ENCODE results near the gene PCDHGA8. TPM values are rescaled to one million over a fixed set of nuclear protein-coding genes. Genes with fewer than 3 reads are reported as not detected.

The PCDHGA8 gene
- 0.02 to 0.13 TPM (median 0.07 TPM) in 3 of 5 replicates, not detected in the others for total RNA-seq (2022; extraction: Qiagen RNA extraction; ENCODE audit: low read depth)

DNA sequence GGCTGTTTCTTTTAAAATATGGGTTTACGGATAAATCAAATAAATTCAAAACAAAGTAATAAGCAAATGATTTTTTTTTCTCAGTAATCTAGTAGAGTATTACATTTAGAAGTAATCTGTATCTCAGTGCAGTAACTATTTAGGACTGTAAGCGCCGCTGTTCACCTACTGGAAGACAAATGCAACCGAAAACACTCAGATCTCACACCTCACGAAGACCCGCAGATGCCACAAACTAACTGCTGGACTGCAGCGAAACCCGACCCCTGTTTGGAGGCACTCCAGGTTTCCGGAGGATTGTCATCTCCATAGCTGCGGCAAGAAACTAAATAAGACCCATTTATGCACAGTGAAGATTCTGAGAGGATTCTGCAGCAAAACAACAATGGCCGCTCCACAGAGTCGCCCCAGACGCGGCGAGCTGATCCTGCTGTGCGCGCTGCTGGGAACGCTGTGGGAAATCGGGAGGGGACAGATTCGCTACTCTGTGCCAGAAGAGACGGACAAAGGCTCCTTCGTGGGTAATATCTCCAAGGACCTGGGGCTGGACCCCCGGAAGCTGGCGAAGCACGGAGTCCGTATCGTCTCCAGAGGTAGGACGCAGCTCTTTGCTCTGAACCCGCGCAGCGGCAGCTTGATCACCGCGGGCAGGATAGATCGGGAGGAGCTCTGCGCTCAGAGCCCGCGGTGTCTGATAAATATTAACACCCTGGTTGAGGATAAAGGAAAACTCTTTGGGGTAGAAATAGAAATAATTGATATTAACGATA lies at the start of gene PCDHGA8:
PCDHGA8 (plus strand) TSS at position 205 of the 770 bp plus-strand sequence; CDS start at position 386, 181 bp downstream.

DNA sequence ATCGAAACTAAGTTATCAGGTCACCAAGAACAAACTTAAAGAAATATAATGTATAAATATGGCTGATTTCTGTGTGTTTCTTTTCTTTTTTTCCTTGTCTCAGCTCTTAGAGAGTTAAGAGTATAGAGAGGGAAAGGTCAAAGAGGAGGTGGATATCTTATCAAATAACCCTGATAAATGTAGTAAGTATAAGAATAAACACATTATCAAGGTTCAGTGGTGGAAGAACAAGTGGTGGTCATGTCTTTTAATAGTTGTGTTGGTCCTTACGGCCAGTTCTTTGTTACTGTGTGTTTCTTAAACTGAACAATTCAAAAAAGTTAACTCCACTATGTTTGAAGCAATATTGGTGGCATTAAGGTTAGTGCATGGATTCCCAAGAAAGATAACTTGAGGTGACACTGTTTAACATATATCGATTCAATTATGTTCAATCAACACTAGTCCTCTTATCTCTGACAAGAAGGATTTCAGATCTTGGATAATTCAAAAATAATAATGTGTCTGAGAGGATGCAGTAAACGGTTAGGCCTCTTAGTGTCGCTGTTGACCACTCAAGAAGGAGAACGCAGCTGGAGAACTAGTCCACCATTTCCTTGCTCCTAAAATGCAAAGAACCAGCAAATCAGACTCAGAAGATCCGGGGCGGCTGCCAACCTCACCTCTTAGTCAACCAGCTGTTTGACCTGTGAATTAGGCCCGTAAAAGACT lies 49.0 kb upstream of the PCDHGA8 start, which contains the start of gene PCDHGA3:
PCDHGA3 (plus strand) TSS at position 588 of the 711 bp plus-strand sequence. CDS start 205 bp downstream, outside the sequence.

DNA sequence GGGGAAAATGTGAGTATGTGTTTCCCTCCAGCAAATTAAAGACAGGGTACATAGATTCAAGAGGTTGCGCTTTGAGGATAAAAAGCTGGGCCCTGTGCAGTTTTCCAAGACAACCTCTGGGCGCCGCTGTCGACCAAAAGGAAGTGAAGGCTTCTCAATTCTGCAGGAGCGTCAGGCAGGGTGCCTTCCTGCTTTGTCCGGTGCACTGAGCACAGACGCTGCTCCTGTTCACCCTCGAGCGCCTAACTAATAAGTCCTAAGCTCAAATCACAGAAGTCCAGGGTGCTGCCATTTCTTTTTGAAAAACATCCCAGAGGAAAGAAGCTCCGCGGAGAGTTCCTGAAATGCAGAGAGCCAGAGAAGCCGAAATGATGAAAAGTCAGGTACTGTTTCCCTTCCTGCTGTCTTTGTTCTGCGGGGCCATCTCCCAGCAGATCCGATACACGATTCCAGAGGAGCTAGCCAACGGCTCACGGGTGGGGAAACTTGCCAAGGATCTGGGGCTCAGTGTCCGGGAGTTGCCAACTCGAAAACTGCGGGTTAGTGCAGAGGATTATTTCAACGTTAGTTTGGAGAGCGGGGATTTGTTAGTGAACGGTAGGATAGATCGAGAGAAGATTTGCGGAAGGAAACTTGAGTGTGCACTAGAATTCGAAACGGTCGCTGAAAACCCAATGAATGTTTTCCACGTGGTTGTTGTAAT lies 42.4 kb upstream of the PCDHGA8 start, which contains the start of gene PCDHGB1:
PCDHGB1 (plus strand) TSS at position 183 of the 703 bp plus-strand sequence; CDS start at position 345, 162 bp downstream.

GRCh38 chr5:141354900-141355469 lies 37.4 kb upstream of the PCDHGA8 start, which contains the start of gene PCDHGA4:
Gene PCDHGA4, plus strand, starts transcription at chr5:141355021. Its CDS starts 87 bp downstream, at chr5:141355108.

GRCh38 chr5:141359790-141360426 lies 32.5 kb upstream of the PCDHGA8 start, which contains the start of gene PCDHGB2:
Gene PCDHGB2, plus strand, starts transcription at chr5:141359994. Its CDS starts 142 bp downstream, at chr5:141360136.

GRCh38 chr5:141363952-141364660 lies 28.3 kb upstream of the PCDHGA8 start, which contains the start of gene PCDHGA5:
Gene PCDHGA5, plus strand, starts transcription at chr5:141364162. Its CDS starts 169 bp downstream, at chr5:141364331.

GRCh38 chr5:141369994-141370848 lies 22.2 kb upstream of the PCDHGA8 start, which contains the start of gene PCDHGB3:
Gene PCDHGB3, plus strand, starts transcription at chr5:141370242. Its CDS starts 153 bp downstream, at chr5:141370395.

DNA sequence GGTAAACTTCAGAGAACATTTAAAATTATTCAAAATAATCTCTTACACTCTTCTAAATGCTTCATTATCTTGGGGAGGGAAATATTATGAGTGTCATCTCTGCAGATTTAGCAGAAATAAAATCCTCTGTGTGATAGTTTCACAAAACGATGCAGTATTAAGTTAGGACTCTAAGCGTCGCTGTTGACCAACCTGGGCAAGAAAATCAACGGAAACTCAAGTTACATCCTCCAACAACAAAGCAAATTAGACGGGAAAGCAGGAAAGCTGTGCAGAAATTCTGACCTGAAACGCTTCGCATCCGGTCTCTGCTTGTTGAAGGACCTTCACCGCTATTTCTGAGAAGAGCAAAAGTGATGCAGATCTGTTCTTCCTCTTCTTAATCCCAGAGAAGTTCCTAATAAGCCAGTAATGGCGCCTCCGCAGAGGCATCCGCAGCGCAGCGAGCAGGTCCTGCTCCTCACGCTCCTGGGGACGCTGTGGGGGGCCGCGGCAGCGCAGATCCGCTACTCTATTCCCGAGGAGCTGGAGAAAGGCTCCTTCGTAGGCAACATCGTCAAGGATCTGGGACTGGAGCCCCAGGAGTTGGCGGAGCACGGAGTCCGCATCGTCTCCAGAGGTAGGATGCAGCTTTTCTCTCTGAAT lies 18.6 kb upstream of the PCDHGA8 start, which contains the start of gene PCDHGA6:
PCDHGA6 (plus strand) TSS at position 219 of the 645 bp plus-strand sequence; CDS start at position 412, 193 bp downstream.

DNA sequence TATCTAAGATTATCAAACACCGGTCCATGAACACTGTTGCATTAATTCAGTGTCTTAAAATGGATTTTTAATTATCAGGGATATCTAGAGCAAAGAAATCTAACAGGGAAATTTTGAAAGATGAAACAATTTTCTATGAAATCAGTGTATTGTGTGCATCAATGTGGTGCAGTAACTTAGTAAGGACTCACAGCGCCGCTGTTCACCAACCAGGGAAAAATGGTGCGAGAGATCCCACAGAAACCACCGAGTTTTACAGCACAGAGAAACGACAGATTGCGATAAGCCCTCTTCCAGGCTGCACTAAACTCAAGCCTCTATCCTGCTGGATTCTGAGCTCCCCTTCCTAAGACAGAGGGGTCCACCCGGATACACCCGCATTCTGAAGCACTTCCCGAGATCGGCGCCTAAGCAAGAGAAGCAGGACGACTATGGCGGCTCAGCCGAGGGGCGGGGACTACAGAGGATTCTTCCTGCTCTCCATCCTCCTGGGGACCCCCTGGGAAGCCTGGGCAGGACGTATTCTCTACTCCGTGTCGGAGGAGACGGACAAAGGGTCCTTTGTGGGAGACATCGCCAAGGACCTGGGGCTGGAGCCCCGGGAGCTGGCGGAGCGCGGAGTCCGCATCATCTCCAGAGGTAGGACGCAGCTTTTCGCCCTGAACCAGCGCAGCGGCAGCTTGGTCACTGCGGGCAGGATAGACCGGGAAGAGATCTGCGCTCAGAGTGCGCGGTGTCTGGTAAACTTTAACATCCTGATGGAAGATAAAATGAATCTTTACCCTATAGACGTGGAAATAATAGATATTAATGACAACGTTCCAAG lies 9.8 kb upstream of the PCDHGA8 start, which contains the start of gene PCDHGA7:
PCDHGA7 (plus strand) TSS at position 274 of the 826 bp plus-strand sequence; CDS start at position 432, 158 bp downstream.

GRCh38 chr5:141387557-141388311 lies 4.7 kb upstream of the PCDHGA8 start, which contains the start of gene PCDHGB4:
Gene PCDHGB4, plus strand, starts transcription at chr5:141387698. Its CDS starts 187 bp downstream, at chr5:141387885.

DNA sequence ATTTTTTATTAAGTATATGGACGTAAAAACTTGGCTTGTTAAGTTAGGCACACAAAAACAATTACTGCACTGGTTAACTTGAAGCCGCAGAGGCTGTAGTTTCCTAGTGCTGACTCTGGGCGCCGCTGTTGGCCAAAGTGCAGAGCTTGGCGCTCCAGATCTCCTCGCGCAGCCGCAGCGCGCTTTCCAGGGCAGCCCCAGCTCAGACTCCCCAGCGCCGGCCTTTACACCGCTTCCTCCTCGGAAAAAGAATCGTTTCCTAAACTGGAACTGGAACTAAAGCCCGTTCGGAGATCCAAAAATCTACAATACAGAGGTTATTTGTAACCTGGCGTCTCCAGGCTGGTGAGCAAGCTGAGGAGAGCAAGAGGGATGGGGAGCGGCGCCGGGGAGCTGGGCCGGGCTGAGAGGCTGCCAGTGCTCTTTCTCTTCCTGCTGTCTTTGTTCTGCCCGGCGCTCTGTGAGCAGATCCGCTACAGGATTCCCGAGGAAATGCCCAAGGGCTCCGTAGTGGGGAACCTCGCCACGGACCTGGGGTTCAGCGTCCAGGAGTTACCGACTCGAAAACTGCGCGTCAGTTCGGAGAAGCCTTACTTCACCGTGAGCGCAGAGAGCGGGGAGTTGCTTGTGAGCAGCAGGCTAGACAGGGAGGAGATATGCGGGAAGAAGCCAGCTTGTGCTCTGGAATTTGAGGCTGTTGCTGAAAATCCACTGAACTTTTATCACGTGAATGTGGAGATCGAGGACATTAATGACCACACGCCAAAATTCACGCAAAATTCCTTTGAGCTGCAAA lies 5.5 kb downstream of the PCDHGA8 start, which contains the start of gene PCDHGB5:
PCDHGB5 (plus strand) TSS at position 192 of the 796 bp plus-strand sequence; CDS start at position 373, 181 bp downstream.

DNA sequence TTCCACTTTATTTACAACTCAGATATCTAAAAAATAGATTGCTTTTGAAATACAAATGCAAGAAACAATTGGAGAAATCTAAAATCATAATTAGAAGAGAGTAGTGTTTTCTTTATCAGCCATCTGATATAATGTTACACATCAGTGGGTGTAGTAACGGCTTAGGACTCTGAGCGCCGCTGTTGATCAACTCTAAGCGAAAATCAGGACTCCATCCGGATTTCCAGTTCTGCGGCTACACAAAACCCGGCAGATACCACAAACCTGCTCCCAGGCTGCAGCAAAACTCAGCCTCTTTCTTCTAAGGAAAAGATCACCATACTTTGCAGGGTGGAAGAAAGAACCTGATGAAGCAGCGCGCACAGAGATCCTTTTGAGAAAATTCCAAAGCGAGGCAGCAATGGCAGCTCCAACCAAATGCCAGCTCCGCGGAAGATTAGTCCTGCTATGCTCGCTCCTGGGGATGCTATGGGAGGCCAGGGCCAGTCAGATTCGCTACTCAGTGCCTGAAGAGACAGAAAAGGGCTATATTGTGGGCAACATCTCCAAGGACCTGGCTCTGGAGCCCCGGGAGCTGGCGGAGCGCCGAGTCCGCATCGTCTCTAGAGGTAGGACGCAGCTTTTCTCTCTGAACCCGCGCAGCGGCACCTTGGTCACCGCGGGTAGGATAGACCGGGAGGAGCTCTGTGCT lies 10.3 kb downstream of the PCDHGA8 start, which contains the start of gene PCDHGA9:
PCDHGA9 (plus strand) TSS at position 226 of the 691 bp plus-strand sequence; CDS start at position 401, 175 bp downstream.

GRCh38 chr5:141407790-141408505 lies 15.5 kb downstream of the PCDHGA8 start, which contains the start of gene PCDHGB6:
Gene PCDHGB6, plus strand, starts transcription at chr5:141408021. Its CDS starts 182 bp downstream, at chr5:141408203.

DNA sequence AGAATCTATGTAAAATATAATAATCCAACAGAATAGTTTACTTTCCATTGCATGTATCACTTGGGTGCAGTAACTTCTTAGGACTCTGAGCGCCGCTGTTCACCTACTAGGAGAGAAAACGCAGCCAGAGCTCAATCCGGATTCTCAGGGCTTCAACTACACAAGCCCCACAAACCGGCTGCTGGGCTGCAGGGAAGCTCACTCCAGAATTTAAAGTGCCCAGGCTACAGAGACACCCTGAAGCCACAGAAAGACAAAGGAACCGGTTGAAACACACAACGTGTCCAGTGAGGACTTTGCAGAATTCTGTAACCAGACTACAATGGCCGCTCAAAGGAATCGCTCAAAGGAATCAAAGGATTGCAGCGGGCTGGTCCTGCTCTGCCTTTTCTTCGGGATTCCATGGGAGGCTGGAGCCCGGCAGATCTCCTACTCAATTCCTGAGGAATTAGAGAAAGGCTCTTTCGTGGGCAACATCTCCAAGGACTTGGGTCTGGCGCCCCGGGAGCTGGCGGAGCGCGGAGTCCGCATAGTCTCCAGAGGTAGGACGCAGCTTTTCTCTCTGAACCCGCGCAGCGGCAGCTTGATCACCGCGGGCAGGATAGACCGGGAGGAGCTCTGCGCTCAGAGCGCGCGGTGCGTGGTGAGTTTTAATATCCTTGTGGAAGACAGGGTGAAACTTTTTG lies 20.6 kb downstream of the PCDHGA8 start, which contains the start of gene PCDHGA10:
PCDHGA10 (plus strand) TSS at position 134 of the 686 bp plus-strand sequence; CDS start at position 323, 189 bp downstream.

